HG03457 (cell line): ENCODE data around the gene HSPB1.
"Not testable (repeated sequence)": the region's sequence is repeated elsewhere in the genome, so short reads cannot be mapped to it uniquely, and the experiment has no call there.

ENCODE experiments used
- ATAC-seq: cut with Tn5 transposase; IDR thresholded peaks from one replicate; pipeline ENCODE4 v1.9.1; 2021; ENCODE audit warnings: moderate number of reproducible peaks; ENCODE audit not compliant: unreplicated experiment

HSPB1 gene

DNA sequence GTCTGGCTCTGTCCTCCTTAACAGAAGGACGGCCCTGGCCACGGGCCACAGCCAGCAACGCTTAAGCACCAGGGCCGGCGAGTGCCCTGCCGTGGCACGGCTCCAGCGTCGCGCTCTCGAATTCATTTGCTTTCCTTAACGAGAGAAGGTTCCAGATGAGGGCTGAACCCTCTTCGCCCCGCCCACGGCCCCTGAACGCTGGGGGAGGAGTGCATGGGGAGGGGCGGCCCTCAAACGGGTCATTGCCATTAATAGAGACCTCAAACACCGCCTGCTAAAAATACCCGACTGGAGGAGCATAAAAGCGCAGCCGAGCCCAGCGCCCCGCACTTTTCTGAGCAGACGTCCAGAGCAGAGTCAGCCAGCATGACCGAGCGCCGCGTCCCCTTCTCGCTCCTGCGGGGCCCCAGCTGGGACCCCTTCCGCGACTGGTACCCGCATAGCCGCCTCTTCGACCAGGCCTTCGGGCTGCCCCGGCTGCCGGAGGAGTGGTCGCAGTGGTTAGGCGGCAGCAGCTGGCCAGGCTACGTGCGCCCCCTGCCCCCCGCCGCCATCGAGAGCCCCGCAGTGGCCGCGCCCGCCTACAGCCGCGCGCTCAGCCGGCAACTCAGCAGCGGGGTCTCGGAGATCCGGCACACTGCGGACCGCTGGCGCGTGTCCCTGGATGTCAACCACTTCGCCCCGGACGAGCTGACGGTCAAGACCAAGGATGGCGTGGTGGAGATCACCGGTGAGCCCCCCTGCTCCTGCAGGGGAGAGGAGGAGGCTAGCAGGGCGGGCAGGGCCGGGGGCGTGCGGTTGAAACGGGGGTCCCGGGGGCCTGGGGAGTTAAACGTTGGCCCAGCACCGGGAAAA is at the start of gene HSPB1:
HSPB1 (plus strand) TSS at position 327 of the 855 bp plus-strand sequence; CDS start at position 367, 40 bp downstream.
- no peak for ATAC-seq

DNA sequence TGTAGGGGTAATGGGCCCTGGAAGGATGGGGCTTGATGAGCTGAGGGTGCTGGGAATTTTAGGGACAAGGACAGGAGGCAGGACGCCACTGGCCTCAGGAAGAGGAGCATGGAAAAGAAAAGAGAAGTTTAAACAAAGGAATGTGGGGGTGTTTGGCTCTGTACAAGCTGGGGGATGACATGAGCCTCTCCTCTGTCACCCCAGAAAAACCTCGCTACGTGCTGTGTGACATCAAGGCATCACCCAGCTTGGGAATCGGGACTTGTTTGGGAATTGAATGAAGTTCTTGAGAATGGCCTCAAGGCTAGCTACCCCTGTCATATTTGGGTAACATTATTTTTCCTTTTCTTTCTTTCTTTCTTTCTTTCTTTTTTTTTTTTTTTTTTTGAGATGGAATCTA is 47.7 kb upstream of the HSPB1 start:
- ATAC-seq, result no peak

- no peak for ATAC-seq
Observed at GRCh38 chr7:76257973-76258372, 44.5 kb upstream of the HSPB1 start.

GRCh38 chr7:76259124-76260093 is 43.1 kb upstream of the HSPB1 start:
- no peak for ATAC-seq

- ATAC-seq, result no peak
Observed at GRCh38 chr7:76260171-76260703, 42.2 kb upstream of the HSPB1 start.

DNA sequence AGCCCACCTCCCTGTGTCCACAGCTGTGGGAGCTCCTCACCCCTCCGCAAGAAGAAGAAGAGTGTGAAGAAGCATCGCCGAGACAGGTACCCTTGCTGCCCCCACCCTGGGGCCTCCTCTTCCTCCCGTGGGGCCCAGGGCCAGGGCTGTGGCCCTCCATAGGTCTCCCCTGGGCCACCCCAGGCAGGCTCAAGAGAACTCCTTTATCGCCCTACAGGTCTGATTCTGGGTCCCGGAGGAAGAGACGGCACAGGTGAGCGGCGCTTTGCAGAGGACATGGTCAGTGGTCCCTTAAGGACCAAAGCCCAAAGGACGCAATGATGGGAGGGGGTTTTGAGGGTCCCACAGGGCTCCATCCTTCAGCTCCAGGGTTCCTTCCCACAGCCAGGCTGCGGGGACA is 41.1 kb upstream of the HSPB1 start:
- no peak for ATAC-seq

DNA sequence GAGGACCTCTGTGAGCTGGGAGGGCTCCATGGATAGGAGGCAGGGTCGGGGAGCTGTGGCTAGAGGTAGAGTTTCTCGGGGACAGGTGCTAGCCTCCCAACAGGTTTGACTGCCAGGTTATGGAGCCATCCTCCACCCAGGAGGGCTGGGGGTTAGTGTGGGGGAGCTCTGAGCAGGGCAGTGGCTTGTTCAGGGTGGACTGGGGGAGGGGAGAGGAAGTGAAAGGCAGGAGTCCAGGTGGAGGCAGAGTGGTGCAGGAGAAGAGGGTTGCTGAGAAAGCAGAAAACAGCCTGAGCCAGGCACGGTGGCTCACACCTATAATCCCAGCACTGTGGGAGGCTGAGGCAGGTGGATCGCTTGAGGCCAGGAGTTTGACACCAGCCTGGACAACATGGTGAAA is 40.5 kb upstream of the HSPB1 start:
- ATAC-seq, result no peak

GRCh38 chr7:76262683-76263402 is 39.6 kb upstream of the HSPB1 start:
- ATAC-seq, result no peak

- ATAC-seq, result no peak
Observed at GRCh38 chr7:76265299-76265698, 37.2 kb upstream of the HSPB1 start.

- no peak for ATAC-seq
Observed at GRCh38 chr7:76267107-76267893, 35.2 kb upstream of the HSPB1 start.

GRCh38 chr7:76267894-76268183 is 34.6 kb upstream of the HSPB1 start:
- no peak for ATAC-seq

DNA sequence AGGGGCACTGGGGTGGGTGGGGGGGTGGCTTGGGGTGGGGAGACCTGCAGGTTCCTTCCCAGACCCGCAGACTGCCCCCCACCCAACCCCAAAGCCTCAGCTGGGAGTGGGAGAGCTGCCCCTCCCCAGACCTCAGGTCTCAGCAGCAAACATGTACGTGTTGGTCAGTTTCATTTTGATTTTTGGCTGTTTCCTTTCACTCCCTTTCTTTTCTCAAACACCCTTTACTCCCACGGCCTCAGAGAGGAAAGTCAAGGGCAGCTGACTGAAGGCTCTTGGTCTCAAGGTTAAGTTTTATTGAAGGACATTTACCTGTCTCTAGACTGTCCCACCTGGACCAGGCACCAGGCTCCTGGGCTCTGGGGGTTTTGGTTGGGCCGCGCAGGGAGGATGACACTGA is 34.1 kb upstream of the HSPB1 start:
- no peak for ATAC-seq

- no peak for ATAC-seq
Observed at GRCh38 chr7:76269895-76270294, 32.6 kb upstream of the HSPB1 start.

DNA sequence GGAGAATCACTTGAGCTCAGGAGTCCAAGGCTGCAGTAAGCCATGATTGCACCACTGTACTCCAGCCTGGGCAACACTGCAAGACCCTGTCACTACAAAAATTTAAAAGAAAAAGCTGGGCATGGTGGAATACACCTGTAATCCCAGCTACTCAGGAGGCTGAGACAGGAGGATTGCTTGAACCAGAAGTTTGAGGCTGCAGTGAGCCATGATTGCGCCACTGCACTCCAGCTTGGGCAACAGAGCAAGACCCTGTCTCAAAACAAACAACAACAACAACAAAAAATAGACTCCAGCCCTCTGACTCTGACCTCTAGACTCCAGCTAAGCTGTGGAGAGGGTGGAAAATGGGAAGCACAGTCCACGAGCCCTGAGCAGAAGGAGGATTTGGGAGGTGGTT is 31.1 kb upstream of the HSPB1 start:
- not testable (repeated sequence) for ATAC-seq

GRCh38 chr7:76272142-76272541 is 30.3 kb upstream of the HSPB1 start:
- no peak for ATAC-seq

- no peak for ATAC-seq
Observed at GRCh38 chr7:76272851-76273497, 29.5 kb upstream of the HSPB1 start.

DNA sequence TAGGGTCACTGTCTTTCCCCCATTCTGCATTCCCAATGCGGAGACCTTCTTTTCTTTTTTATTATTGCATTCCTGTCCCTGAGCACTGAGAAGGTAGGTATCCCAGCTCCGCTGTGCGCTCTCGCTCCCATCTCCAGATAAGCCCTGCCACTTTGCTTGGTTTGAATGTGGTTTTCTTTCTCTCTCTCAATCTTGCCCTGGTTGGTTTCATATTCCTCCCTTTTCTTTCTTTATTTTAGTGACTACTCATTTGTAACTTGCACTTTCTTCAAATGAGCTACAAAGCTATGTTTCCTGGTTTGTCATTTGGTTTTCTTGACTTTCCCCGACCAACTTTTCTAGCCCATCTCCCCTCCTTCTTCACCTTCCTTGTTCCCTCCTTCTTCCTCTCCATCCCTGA is 29.0 kb upstream of the HSPB1 start:
- no peak for ATAC-seq

DNA sequence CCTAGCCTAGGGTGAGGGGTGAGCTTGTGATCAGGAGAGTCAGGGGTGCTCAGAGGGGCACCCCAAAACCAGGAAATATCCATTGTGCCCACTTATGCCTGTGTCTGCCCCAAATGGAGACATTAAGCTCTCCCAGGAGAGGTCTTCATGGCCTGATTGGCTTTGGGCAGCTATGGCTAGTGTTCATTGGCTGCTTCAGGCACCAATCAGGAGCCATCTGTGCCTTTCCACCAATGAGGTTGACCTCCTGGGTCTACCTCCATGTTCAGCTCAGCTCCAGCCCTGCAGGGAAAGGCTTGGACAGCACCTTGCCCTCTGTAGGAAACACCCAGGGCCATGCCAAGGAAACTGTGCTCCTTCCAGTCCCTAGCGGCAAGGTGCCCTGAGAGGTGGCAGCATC is 23.9 kb upstream of the HSPB1 start:
- no peak for ATAC-seq

DNA sequence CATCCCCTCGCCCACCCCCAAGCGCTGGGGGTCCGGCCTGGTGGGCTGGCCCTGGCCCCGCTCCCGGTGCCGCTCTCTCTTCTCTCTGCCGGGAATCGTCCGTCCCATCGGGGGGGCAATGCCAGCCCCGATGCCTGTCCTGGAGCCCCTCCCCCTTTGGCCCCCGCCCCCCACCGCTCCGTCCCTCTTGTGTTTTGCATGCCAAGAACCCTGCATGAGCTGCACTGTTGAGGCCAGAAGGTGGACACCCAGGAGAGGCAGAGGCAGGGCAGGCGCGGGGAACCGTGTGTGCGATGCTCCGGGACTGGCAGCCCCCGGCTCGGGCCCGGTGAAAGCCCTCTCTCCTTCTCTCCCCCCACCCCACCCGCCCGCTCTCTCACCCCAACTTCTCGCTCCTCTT is 22.1 kb upstream of the HSPB1 start:
- no peak for ATAC-seq
